NCI-H1930 (cell line): ENCODE results near the gene CEP135.

ENCODE experiments used
- DNase-seq, 2 experiments: peaks; one replicate each; lab custom pipeline; 2025; lab: John Stamatoyannopoulos, UW

The CEP135 gene

DNA sequence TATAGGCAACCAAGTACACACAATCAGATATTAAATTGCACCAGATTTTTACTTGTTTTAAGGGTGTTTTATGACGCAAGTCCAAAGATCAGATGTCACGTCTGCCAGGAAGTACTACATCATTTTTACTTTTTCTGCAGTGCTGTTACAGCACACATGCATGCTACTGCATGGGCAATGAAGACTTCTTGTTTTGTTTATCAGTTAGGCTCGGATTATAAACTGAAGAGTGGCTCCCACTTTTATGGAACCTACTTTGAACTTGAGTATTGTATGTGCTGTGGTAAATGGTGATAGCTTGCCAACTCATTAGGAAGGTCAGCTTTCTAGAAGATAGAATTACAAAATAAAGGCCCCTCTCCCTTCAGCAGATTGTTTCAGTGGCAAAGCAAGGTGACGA lies 131.6 kb downstream of the CEP135 start:
- DNase-seq: no peak

DNA sequence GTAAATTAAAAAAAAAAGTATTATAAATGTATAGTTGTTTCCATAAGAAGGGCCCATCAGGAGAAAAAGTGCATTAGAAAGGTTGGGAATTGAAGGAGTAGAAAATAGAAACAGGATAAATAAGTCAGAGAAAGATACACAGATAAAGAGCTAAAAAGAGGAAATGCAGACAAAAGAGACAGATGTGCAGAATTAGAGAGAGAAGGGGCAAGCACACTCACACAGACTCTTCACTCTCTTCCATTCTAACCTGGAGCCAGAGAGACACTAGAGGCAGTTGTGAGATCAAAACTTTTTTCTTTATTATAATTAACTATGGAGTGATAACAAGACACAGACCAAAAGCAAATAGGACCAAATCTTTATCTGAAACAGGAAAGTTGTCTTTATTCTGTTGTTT lies 134.1 kb downstream of the CEP135 start:
- DNase-seq: no peak
